NCI-H774 (cell line): ENCODE data around the gene IL1RN.
"Not testable (repeated sequence)": the region's sequence is repeated elsewhere in the genome, so short reads cannot be mapped to it uniquely, and the experiment has no call there.

Experiments
- DNase-seq: peaks from one replicate; lab custom pipeline; 2025; lab: John Stamatoyannopoulos, UW

IL1RN gene

DNA sequence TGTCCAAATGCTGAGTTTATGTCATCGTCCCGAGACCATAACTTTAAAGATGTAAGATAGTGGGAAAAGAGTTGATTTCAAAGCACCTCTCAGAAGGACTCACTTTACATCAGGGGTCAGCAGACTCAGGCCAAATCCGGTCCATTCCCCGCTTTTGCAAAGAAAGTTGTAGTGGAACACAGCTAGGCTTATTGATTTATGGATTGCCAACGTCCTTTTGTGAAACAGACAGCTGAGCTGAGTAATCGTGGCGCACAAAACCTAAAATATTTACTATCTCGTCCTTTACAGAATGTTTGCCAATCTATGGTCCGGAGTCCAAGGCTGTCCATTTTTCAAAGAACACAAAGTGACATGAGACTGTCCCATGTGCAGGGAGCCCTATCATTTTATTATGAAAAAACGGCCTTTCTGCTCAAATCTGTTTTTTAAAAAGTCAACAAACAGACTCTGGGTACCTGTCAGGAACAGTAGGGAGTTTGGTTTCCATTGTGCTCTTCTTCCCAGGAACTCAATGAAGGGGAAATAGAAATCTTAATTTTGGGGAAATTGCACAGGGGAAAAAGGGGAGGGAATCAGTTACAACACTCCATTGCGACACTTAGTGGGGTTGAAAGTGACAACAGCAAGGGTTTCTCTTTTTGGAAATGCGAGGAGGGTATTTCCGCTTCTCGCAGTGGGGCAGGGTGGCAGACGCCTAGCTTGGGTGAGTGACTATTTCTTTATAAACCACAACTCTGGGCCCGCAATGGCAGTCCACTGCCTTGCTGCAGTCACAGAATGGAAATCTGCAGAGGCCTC, at the start of gene IL1RN:
Gene IL1RN, plus strand, starts transcription at position 754 of the 801 bp plus-strand sequence. Its CDS starts 27 bp downstream, at position 781.
- no peak for DNase-seq

DNA sequence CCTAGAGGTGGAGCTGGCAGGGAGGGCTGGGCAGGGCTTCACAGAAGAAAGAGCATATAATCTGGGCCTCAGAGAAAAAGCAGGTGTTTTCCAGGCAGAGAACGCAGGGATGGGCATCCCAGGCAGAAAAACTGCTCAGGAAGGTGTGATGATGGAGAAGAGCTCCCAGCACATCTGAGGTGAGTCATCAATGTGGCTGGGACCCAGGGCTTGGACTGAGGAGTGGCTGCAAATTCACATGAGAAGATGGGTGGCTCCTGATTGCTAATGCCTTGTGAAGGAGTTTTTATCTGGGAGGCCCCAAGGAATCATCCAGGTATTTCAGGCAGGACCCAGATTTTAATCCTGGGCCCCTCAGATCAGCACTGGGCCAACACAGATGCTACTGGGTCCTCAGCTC, 49.5 kb upstream of the IL1RN start:
- DNase-seq = no peak

DNA sequence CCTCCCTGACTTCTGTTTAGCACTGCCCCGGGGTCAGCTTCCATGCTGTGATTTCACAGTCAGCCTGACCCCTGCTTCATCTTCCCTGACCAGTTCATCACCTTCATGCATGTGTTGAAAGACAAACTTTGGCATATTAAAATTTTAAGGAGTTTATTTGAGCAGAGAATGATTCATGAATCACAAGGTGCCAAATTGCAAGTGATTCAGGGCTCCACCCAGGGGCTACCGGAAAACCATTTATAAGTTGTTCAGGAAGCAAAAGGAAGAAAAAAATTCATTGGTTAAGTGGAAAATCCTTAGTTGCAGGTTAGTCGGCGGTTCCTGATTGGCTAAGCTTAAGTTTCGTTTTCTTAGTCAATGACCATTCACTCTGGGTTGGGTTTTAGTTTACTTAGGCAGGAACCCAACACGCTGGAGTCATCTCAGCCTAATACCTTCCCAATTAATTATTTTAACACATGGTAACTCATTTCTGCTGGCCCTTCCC, 49.0 kb upstream of the IL1RN start:
- DNase-seq = no peak

GRCh38 chr2:113079131-113079530, 48.3 kb upstream of the IL1RN start:
- no peak for DNase-seq

- no peak for DNase-seq
These were observed 47.3 kb upstream of the IL1RN start for GRCh38 chr2:113080134-113080533.

- no peak for DNase-seq
These were observed 45.7 kb upstream of the IL1RN start for GRCh38 chr2:113081488-113082210.

DNA sequence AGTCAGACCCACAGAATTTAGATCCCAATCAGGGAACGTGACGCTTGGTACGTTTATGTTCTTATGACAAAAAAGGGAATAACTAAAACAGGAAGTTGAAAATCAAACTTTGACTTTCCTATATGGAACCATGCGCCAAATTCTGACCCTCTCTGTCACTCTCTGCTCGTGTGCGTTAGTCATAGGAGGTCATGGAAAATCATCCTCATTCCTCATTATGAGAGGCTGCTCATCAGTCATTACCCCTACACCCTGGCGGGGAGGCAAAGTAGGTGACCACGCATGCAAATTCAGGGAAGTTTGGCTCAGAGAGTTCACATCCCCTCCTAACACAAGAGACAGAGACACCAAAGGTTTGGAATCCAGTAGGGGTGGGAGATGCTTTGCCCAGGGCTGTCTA, 44.1 kb upstream of the IL1RN start:
- no peak for DNase-seq

DNA sequence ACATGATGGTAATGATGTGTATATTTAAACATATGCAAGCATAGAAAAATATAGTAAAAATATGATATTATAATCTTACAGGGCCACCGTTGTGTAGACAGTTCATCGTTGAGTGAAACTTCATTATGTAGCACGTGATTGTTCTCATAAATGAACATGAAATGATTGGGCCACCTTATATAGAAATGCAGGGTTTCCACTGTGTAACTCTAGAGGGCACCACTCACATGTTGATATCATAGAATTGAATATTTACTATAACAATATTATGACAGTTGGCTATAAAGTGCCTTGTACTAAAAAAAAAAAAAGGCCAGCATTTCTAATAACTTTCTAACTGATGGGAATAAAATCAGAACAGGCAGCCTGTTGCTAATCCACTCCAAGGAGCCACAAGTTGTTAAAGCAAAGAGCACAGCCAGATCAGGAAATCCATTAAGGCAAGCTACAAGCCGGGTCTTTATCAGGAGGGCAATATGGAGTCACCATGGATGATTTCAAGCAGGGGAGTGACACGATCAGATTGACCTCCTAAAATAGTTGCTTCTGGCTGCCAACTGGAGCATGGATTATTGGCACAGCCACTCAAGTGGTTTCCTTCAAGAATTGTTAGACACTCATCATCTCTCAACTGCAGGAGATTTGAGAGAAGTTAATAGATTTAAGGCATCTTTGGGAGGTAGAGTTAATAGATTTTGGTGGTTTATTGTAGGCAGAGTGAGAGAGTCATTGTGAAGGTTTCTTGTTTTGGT, 43.0 kb upstream of the IL1RN start:
- DNase-seq = no peak

GRCh38 chr2:113085542-113085941, 41.9 kb upstream of the IL1RN start:
- no peak for DNase-seq

GRCh38 chr2:113088213-113088992, 39.0 kb upstream of the IL1RN start:
- no peak for DNase-seq

DNA sequence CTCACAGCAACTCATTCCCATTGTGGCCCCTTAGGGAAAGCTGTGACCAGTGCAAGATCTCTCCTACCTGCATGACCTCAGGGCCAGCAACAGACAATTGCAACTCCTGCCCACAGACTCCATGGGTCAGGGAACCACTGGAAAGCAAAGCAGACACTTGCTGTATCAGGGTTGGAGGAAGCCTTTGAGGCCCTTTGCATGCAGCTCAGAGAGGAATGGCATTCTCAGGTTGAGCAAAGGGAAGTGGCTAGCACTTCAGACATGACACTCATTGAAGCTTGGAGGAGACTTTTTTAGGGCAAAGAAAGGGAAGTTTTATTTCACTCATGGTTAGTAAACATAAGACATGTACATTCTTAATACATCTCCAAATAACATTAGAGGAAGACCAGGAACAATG, 37.5 kb upstream of the IL1RN start:
- no peak for DNase-seq

- no peak for DNase-seq
These were observed 36.0 kb upstream of the IL1RN start for GRCh38 chr2:113091231-113091896.

DNA sequence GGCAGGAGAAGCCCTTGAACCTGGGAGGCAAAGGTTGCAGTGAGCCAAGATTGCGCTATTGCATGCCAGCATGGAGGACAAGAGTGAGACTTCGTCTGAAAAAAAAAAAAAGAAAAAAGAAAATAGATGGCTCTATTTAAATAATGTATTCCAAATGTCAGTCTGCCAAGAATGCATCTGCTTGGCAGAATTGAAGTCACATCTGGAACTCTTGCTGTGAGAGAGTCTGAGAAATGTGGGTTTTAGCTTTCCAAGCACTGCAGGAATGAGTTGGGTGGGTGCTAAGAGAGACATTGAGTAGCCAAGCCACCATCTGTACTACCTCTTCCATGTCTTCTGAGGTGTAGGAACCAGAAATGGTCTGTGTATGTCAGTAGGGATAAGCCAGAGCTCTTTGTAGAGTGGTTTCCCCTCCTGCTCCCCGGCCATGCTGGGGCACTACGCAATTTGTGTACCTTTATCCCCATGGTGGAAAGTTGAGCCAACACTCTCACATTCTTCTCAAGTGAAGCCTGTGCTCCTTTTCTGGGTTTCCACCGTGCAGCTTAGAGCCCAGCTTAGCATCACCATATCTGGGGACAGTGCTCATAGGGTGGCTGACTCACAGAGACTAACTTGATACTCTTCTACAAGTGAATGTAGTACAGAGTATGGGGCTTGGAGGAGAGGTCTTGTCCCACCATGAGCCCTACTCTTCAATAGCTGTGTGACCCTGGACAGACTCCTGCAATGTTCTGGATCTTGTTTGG, 34.4 kb upstream of the IL1RN start:
- no peak for DNase-seq

DNA sequence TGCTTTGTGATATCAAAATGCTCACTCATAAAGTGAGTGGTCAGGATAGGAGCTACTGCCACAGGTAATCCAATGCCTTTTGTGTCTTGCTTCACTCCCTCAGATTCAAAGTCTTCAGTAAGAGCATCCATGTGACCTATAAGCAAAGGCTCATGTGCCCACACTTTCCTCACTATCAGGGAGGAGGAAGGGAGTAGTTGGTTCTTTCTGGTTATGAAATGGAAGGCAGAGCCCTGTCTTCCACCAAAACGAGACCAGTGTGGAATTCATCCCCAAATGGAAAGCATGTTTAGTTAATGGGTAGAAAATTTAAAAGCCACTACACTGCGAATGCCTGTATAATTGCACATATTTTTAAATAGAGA, 33.8 kb upstream of the IL1RN start:
- no peak for DNase-seq

DNA sequence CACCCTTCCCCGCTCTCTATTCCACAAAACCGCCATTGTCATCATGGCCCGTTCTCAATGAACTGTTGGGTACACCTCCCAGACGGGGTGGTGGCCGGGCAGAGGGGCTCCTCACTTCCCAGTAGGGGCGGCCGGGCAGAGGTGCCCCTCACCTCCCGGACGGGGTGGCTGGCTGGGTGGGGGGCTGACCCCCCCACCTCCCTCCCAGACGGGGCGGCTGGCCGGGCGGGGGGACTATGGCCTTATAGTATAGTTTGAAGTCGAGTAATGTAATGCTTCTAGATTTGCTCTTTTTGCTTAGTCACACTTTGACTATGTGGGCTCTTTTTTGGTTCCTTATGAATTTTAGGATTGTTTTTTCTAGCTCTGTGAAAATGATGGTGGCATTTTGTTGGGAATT, 31.1 kb upstream of the IL1RN start:
- not testable (repeated sequence) for DNase-seq

DNA sequence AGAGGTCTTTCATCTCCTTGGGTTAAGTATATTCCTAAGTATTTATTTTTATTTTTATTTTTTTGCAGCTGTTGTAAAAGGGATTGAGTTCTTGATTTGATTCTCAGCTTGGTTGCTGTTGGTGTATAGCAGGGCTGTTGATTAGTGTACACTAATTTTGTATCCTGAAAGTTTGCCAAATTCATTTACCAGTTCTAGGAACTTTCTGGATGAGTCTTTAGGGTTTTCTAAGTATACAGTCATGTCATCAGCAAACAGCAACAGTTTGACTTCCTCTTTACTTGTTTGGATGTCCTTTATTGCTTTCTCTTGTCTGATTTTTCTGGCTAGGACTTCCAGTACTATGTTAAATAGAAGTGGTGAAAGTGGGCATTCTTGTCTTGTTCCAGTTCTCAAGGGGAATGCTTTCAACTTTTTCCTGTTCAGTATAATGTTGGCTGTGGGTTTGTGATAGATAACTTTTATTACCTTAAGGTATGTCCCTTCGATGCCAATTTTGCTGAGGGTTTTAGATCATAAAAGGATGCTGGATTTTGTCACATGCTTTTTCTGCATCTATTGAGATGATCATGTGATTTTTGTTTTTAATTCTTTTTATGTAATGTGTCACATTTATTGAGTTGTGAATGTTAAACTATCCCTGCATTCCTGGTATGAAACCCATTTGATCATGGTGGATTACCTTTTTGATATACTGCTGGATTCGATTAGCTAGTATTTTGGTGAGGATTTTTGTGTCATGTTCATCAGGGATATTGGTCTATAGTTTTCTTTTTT, 30.4 kb upstream of the IL1RN start:
- DNase-seq = not testable (repeated sequence)

GRCh38 chr2:113098041-113098440, 29.4 kb upstream of the IL1RN start:
- DNase-seq = no peak

DNA sequence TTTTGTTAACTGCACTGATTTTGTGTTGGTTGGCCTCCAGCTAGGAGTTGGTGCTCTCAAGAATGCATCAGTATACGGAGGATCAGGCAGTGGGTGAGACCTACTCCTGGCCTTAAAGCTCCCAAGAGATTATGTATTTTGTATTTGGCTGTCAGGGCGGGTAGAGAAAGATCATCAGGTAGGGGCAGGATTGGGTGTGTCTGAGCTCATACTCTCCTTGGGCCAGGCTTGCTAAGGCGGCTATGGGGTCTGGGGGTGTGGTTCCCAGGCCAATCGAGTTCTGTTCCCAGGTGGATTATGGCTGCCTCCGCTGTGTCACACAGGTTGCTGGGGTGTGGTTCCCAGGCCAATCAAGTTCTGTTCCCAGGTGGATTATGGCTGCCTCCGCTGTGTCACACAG, 28.9 kb upstream of the IL1RN start:
- no peak for DNase-seq

GRCh38 chr2:113102133-113102532, 25.3 kb upstream of the IL1RN start:
- no peak for DNase-seq

GRCh38 chr2:113103277-113103676, 24.1 kb upstream of the IL1RN start:
- no peak for DNase-seq
